GM23338 (cell line): Measurements from ENCODE around the gene CHAMP1. TPM values are rescaled to one million over a fixed set of nuclear protein-coding genes. Genes with fewer than 3 reads are reported as not detected.

ENCODE experiments used
- ATAC-seq: fragments of 200-7000 bp; cut with Tn5 transposase; 3 replicates; pipeline ENCODE4 v1.9.1; 2020
- DNase-seq: peaks from one replicate; pipeline ENCODE4 v3.0.0-alpha.2; 2015; ENCODE audit warnings: low spot score
- H2AFZ ChIP-seq: fragments of 200-600 bp; sonication (generic); 2 replicates; pipeline ENCODE4 v1.8.0; 2016; ENCODE audit warnings: antibody characterized with exemption, mild to moderate bottlenecking, moderate library complexity
- H3F3A ChIP-seq: fragments of 200-600 bp; sonication (generic); replicated peaks from 2 replicates; pipeline ENCODE4 v1.8.0; 2017; ENCODE audit warnings: antibody characterized with exemption, mixed run types, low read depth
- H3K27ac ChIP-seq: fragments of 200-600 bp; sonication (generic); 2 replicates; pipeline ENCODE4 v1.6.1; 2016; ENCODE audit warnings: low read depth
- H3K27me3 ChIP-seq: fragments of 200-600 bp; sonication (generic); 2 replicates; pipeline ENCODE4 v1.8.0; 2016; ENCODE audit warnings: mild to moderate bottlenecking, mixed run types, moderate library complexity; ENCODE audit not compliant: insufficient read depth
- H3K36me3 ChIP-seq: fragments of 200-600 bp; sonication (generic); 2 replicates; pipeline ENCODE4 v1.8.0; 2016; ENCODE audit warnings: mild to moderate bottlenecking; ENCODE audit not compliant: insufficient read depth
- H3K4me1 ChIP-seq: fragments of 200-600 bp; sonication (generic); 2 replicates; pipeline ENCODE4 v1.8.0; 2016; ENCODE audit warnings: mild to moderate bottlenecking, moderate library complexity; ENCODE audit not compliant: insufficient read depth
- H3K4me2 ChIP-seq: fragments of 200-600 bp; sonication (generic); 2 replicates; pipeline ENCODE4 v1.7.1; 2017; ENCODE audit warnings: mixed run types
- H3K4me3 ChIP-seq: fragments of 200-600 bp; sonication (generic); 2 replicates; pipeline ENCODE4 v1.6.1; 2016; ENCODE audit warnings: mixed run types
- H3K79me2 ChIP-seq: fragments of 200-600 bp; sonication (generic); replicated peaks from 2 replicates; pipeline ENCODE4 v1.8.0; 2017; ENCODE audit warnings: mild to moderate bottlenecking; ENCODE audit not compliant: insufficient read depth
- H3K9me2 ChIP-seq: fragments of 200-600 bp; sonication (generic); 2 replicates; pipeline ENCODE4 v1.8.0; 2017; ENCODE audit not compliant: insufficient read depth
- H4K20me1 ChIP-seq: fragments of 200-600 bp; sonication (generic); replicated peaks from 2 replicates; pipeline ENCODE4 v1.8.0; 2017; ENCODE audit warnings: mild to moderate bottlenecking; ENCODE audit not compliant: insufficient read depth
- H3K27ac Mint-ChIP-seq: 2 replicates; pipeline ENCODE4 v1.8.0; 2020; ENCODE audit warnings: inconsistent platforms, mild to moderate bottlenecking, moderate library complexity, mixed read lengths
- H3K27me3 Mint-ChIP-seq: 3 replicates; pipeline ENCODE4 v1.8.0; 2022; ENCODE audit warnings: low read depth, mild to moderate bottlenecking, moderate library complexity, mixed read lengths, inconsistent platforms; ENCODE audit not compliant: insufficient read depth, poor library complexity
- H3K36me3 Mint-ChIP-seq: 3 replicates; pipeline ENCODE4 v1.8.0; 2021; ENCODE audit warnings: low read depth, mild to moderate bottlenecking, inconsistent platforms, moderate library complexity, mixed read lengths
- H3K4me1 Mint-ChIP-seq: 3 replicates; pipeline ENCODE4 v1.8.0; 2020; ENCODE audit warnings: mild to moderate bottlenecking, inconsistent platforms, mixed read lengths
- H3K4me3 Mint-ChIP-seq: 3 replicates; pipeline ENCODE4 v1.8.0; 2021; ENCODE audit warnings: moderate library complexity, mild to moderate bottlenecking, inconsistent platforms, mixed read lengths
- H3K9me3 Mint-ChIP-seq: 3 replicates; pipeline ENCODE4 v1.8.0; 2020; ENCODE audit warnings: moderate library complexity, mild to moderate bottlenecking, inconsistent platforms, mixed read lengths
- CREB1 ChIP-seq: fragments of 250-450 bp; sonication (Bioruptor Pico); IDR thresholded peaks from 2 replicates; pipeline ENCODE4 v1.5.0; 2020; ENCODE audit warnings: low read depth, mild to moderate bottlenecking, moderate library complexity
- EZH2 ChIP-seq: fragments of 200-600 bp; sonication (generic); IDR thresholded peaks from one replicate; pipeline ENCODE4 v1.8.0; 2017; ENCODE audit warnings: antibody characterized with exemption, mild to moderate bottlenecking, low read depth; ENCODE audit not compliant: unreplicated experiment
- JUNB ChIP-seq: IDR thresholded peaks from one replicate; pipeline ENCODE4 v1.6.1; 2016; ENCODE audit warnings: antibody characterized with exemption; ENCODE audit not compliant: unreplicated experiment
- POLR2AphosphoS5 ChIP-seq: IDR thresholded peaks from 2 replicates; pipeline ENCODE4 v1.6.1; 2016; ENCODE audit warnings: antibody characterized with exemption, low read depth
- STAT1 ChIP-seq: IDR thresholded peaks from one replicate; pipeline ENCODE4 v1.6.1; 2016; ENCODE audit warnings: antibody characterized with exemption; ENCODE audit not compliant: unreplicated experiment
- ZNF331 ChIP-seq: fragments of 250-450 bp; sonication (Bioruptor Pico); IDR thresholded peaks from 2 replicates; pipeline ENCODE4 v1.5.0; 2020; ENCODE audit warnings: low read depth, mild to moderate bottlenecking, moderate library complexity
- ZNF462 ChIP-seq: fragments of 250-450 bp; sonication (Bioruptor Pico); IDR thresholded peaks from 2 replicates; pipeline ENCODE4 v1.5.0; 2020; ENCODE audit warnings: mild to moderate bottlenecking, moderate library complexity
- polyA plus RNA-seq: library from polyadenylated mRNA; unstranded; fragments of >200 nt; fragmentation: Nextera tagmentation; extraction: Ambion mirVana; gene quantifications from 2 replicates; pipeline ENCODE4 v1.2.1, GENCODE V29; 2016
- total RNA-seq: library from RNA; depleted of rRNA; stranded (reverse); fragments of >200 nt; shearing (Covaris generic); gene quantifications from 2 replicates; pipeline ENCODE4 v1.2.3, GENCODE V29; 2014
- TF ChIP-seq, protein P1 (sequence below), 2 experiments: fragments of 200-600 bp in 1 of 2; sonication (generic) in 1 of 2; conservative IDR thresholded peaks; 2 replicates each; pipeline versions ENCODE4 v1.5.1 to v1.6.1; 2016 to 2017; ENCODE audit warnings: antibody characterized with exemption in 2 of 2, low read depth in 2 of 2, mild to moderate bottlenecking in 2 of 2, moderate library complexity in 1 of 2
- TF ChIP-seq, protein P2 (sequence below): IDR thresholded peaks from one replicate; pipeline ENCODE4 v1.6.1; 2018; ENCODE audit warnings: antibody characterized with exemption; ENCODE audit not compliant: unreplicated experiment

Gene CHAMP1
- total and polyA plus RNA-seq, 2 experiments from 2014 or later: 32.8 to 39.1 TPM

DNA sequence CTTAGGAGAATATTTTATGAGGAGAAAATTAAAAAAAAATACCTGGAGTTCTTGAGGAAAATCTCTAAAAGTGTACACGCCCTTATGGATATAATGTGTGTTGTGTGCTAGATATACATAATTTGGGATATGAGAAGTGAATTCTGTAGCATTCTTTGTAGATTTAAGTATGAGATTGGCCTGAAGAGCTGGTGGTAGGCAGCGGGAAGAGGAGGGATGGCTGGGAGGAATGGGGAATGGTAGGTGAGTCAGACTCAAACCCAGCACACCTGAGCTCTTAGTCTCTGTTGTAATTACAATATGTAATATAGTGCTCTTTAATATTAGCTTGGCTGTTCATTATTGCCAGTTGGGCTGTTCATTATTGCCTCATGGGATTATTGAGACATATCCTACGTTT is 7.0 kb downstream of the CHAMP1 start:
- Histone ChIP-seq H3K79me2 (peaks cover 65% of the 10 kb centered on the region), H4K20me1 (peaks cover 5% of the 10 kb centered on the region; the same call in 1 of the 2 replicates), H3F3A (no peaks in the 10 kb centered on the region; the same call in 1 of the 2 replicates), H3K36me3 (peaks cover 39% of the 10 kb centered on the region), H3K27me3 (no peaks in the 10 kb centered on the region), H3K4me3 (no peak overlapping the region), H3K27ac (no peak overlapping the region), H3K4me2 (no peak overlapping the region), H3K4me1 (no peaks in the 10 kb centered on the region), H3K9me2 (no peaks in the 10 kb centered on the region), H2AFZ (no peak overlapping the region)
- ATAC-seq (no peak), DNase-seq (no peak)
- H3K27me3 Mint-ChIP-seq: no peaks in the 10 kb centered on the region
- H3K27ac Mint-ChIP-seq: no peak overlapping the region
- no peaks in the 10 kb centered on the region for H3K9me3 Mint-ChIP-seq
- peaks cover 67% of the 10 kb centered on the region for H3K36me3 Mint-ChIP-seq
- no peaks in the 10 kb centered on the region for H3K4me1 Mint-ChIP-seq
- TF ChIP-seq JUNB (no peak), ZNF331 (CRISPR knock-in tag) (no peak), POLR2AphosphoS5 (no peak), ZNF462 (CRISPR knock-in tag) (no peak), CREB1 (CRISPR knock-in tag) (no peak), STAT1 (no peak), EZH2 (no peak)
- TF ChIP-seq, protein P1, sequence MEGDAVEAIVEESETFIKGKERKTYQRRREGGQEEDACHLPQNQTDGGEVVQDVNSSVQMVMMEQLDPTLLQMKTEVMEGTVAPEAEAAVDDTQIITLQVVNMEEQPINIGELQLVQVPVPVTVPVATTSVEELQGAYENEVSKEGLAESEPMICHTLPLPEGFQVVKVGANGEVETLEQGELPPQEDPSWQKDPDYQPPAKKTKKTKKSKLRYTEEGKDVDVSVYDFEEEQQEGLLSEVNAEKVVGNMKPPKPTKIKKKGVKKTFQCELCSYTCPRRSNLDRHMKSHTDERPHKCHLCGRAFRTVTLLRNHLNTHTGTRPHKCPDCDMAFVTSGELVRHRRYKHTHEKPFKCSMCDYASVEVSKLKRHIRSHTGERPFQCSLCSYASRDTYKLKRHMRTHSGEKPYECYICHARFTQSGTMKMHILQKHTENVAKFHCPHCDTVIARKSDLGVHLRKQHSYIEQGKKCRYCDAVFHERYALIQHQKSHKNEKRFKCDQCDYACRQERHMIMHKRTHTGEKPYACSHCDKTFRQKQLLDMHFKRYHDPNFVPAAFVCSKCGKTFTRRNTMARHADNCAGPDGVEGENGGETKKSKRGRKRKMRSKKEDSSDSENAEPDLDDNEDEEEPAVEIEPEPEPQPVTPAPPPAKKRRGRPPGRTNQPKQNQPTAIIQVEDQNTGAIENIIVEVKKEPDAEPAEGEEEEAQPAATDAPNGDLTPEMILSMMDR (conservative IDR thresholded peaks at IDR 0.05; ENCODE audit: low read depth in 2 of 2): no peak
- TF ChIP-seq, protein P2, sequence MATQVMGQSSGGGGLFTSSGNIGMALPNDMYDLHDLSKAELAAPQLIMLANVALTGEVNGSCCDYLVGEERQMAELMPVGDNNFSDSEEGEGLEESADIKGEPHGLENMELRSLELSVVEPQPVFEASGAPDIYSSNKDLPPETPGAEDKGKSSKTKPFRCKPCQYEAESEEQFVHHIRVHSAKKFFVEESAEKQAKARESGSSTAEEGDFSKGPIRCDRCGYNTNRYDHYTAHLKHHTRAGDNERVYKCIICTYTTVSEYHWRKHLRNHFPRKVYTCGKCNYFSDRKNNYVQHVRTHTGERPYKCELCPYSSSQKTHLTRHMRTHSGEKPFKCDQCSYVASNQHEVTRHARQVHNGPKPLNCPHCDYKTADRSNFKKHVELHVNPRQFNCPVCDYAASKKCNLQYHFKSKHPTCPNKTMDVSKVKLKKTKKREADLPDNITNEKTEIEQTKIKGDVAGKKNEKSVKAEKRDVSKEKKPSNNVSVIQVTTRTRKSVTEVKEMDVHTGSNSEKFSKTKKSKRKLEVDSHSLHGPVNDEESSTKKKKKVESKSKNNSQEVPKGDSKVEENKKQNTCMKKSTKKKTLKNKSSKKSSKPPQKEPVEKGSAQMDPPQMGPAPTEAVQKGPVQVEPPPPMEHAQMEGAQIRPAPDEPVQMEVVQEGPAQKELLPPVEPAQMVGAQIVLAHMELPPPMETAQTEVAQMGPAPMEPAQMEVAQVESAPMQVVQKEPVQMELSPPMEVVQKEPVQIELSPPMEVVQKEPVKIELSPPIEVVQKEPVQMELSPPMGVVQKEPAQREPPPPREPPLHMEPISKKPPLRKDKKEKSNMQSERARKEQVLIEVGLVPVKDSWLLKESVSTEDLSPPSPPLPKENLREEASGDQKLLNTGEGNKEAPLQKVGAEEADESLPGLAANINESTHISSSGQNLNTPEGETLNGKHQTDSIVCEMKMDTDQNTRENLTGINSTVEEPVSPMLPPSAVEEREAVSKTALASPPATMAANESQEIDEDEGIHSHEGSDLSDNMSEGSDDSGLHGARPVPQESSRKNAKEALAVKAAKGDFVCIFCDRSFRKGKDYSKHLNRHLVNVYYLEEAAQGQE: no peak
- no peak overlapping the region for H3K4me3 Mint-ChIP-seq
